ENCODE data around the gene IDH3A. TPM values are rescaled to one million over a fixed set of nuclear protein-coding genes. Genes with fewer than 3 reads are reported as not detected.

Gene IDH3A
- total and polyA plus RNA-seq, 5 donors = 193 to 523 (median 447) TPM

DNA sequence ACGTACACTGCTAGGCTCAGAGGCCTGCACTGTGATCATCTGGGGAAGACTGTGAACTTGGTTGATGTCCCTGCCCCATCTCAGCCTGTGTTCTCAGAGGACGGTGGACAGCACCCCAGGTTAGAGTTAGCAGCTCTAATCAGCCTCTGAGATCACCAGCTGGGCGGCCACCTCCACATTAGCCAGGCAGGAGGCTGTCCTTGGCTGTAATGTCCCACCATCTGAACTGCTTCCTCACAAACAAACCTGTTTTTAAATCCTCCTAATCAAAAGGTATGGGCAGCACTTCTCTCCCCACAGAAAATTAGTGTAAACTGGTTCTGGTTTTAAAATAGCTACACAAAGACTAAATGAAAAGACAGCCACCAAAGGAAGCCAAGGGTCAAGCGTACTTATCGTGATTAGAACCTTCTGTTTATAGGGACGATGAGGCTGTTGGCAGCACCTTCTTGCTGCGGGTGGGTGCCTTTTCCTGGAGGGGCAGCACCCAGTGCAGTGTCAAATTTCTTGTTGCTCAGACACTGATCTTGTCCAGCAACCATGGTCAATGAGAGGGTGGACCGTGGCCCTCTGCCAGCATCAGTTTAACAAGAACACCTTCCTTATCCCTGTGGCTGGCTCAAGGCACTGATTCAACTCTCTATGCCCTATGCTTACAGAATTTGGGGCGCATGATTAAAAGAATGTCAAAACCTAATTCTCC is 60.6 kb downstream of the IDH3A start:
- peaks cover 23% of the 10 kb centered on the region for H3K4me1 ChIP-seq (ENCODE audit: control insufficient read depth, insufficient read depth, low read length)
- H3K4me3 ChIP-seq (ENCODE audit: low read length) = no peak overlapping the region
- H3K27ac ChIP-seq (ENCODE audit: low read length) = peak overlapping the region; percentile 84
- DNase-seq = peak; percentile 66 to 82 (median 79)
- peak; percentile 14 to 29 for ATAC-seq
- intact Hi-C loops (cut with DNase I) = no loop called here
- WGBS = 50% methylated on average over 9 of the region's 9 CpGs
- no peaks in the 10 kb centered on the region for H3K9me3 ChIP-seq (ENCODE audit: control insufficient read depth, low read length)
- H3K27me3 ChIP-seq (ENCODE audit: control insufficient read depth, insufficient read depth) = no peaks in the 10 kb centered on the region

GRCh38 chr15:78210349-78210717 is 61.2 kb downstream of the IDH3A start:
- H3K9me3 ChIP-seq (ENCODE audit: control insufficient read depth, low read length) = no peaks in the 10 kb centered on the region
- no peak overlapping the region for H3K4me3 ChIP-seq (ENCODE audit: low read length)
- H3K4me1 ChIP-seq (ENCODE audit: control insufficient read depth, insufficient read depth, low read length) = peaks cover 22% of the 10 kb centered on the region
- intact Hi-C loops (cut with DNase I) = no loop called here
- ATAC-seq = no peak
- H3K27me3 ChIP-seq (ENCODE audit: control insufficient read depth, insufficient read depth) = no peaks in the 10 kb centered on the region
- H3K27ac ChIP-seq (ENCODE audit: low read length) = peak overlapping the region; percentile 84
- WGBS = 52% methylated on average over 5 of the region's 5 CpGs
- DNase-seq = no peak

DNA sequence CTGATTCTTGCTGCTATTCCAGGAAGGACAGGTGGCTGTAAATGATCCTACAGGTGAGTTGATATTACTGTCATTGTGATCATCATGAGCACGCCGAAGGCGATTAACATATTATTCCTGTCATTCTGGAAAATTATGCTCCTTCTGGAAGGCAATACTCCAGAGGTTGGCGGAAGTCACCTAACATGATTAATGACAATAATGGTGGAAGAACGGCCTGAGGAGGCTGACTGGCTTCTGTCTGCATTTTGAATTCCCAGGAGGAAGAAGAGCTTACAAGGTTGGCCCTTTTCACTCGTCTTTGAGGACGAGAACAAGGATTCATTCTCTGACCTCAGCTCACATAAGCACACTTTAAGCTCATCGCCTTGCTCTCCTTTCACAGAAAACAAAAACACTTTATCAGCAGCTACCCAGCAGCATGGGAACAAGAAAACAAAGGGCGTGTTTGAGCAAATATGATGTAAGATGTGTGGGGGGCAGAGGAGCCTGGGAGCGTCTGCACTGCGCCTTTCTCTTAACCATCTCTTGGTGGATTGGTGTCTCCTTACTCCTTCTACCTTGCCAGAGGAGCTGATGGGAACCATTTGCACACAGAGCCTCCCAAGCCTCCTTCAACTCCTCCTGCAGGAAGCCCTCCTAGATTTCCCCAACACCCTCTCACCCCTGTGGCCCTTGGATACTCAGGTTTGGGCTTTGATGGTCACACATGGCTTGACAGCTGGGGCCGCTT is 62.2 kb downstream of the IDH3A start:
- intact Hi-C loops (cut with DNase I) = no loop called here
- WGBS = 76% methylated on average over 12 of the region's 12 CpGs
- H3K4me3 ChIP-seq (ENCODE audit: low read length) = no peak overlapping the region
- no peaks in the 10 kb centered on the region for H3K9me3 ChIP-seq (ENCODE audit: control insufficient read depth, low read length)
- no peak for ATAC-seq
- peak overlapping the region; percentile 84 for H3K27ac ChIP-seq (ENCODE audit: low read length)
- DNase-seq = no peak
- no peaks in the 10 kb centered on the region for H3K27me3 ChIP-seq (ENCODE audit: control insufficient read depth, insufficient read depth)
- peaks cover 17% of the 10 kb centered on the region for H3K4me1 ChIP-seq (ENCODE audit: control insufficient read depth, insufficient read depth, low read length)

- DNase-seq = no peak
- no peak for ATAC-seq
- no peak overlapping the region for H3K4me3 ChIP-seq (ENCODE audit: low read length)
- peak overlapping the region; percentile 54 for H3K27ac ChIP-seq (ENCODE audit: low read length)
- 90% methylated on average over 10 of the region's 10 CpGs for WGBS
- H3K9me3 ChIP-seq (ENCODE audit: control insufficient read depth, low read length) = no peaks in the 10 kb centered on the region
- H3K27me3 ChIP-seq (ENCODE audit: control insufficient read depth, insufficient read depth) = no peaks in the 10 kb centered on the region
- intact Hi-C loops (cut with DNase I) = no loop called here
- H3K4me1 ChIP-seq (ENCODE audit: control insufficient read depth, insufficient read depth, low read length) = peaks cover 13% of the 10 kb centered on the region
Measured at GRCh38 chr15:78212008-78212407, 62.8 kb downstream of the IDH3A start.

DNA sequence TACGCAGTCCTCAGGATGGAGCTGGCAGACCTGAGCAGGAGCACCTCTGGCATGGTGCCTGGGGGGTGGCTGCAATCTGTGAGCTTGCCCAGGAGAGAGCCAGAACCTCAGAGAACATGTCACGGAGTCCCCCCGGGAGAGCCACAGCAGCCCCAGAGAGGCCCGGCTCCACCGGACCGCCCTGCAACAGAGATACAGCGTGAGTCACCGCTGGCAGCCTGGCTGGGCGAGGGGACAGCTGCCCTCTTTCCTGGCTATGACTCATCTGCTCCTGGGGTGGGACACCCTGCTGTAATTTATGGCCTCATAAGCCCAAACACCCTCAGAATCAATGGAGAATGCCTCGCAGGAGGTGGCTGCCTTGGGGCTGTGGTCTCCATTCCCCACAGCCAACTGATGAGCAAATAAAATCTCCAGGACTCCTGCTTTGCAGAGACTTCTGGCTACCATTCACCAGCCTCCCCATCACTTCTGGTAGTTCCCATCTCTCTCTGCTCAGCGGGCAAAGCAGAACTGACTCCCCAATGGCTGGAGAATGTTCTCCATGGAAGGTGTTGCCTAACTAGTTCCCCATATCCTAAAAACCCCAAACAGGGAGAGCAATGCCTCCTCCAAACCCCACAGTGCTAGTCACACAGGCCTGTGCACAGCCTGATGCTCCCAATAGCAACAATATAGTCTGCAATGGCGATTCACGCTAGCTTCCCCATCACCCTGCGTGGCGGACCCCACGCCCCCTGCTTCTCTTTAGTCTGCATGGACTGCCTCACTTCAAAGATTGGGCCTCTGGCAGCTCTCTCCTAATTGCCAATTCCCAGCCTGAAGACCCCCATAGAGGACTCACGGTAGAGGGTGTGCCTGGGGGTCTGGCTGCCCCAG is 63.6 kb downstream of the IDH3A start:
- peaks cover 11% of the 10 kb centered on the region for H3K4me1 ChIP-seq (ENCODE audit: control insufficient read depth, insufficient read depth, low read length)
- DNase-seq (peak; percentile 76 to 85 (median 82)), ATAC-seq (peak; percentile 56 to 81)
- no peaks in the 10 kb centered on the region for H3K27me3 ChIP-seq (ENCODE audit: control insufficient read depth, insufficient read depth)
- 53% methylated on average over 17 of the region's 17 CpGs for WGBS
- no peaks in the 10 kb centered on the region for H3K9me3 ChIP-seq (ENCODE audit: control insufficient read depth, low read length)
- intact Hi-C loops (cut with DNase I) = no loop called here
- no peak overlapping the region for H3K4me3 ChIP-seq (ENCODE audit: low read length)
- H3K27ac ChIP-seq (ENCODE audit: low read length) = peak overlapping the region; percentile 54

DNA sequence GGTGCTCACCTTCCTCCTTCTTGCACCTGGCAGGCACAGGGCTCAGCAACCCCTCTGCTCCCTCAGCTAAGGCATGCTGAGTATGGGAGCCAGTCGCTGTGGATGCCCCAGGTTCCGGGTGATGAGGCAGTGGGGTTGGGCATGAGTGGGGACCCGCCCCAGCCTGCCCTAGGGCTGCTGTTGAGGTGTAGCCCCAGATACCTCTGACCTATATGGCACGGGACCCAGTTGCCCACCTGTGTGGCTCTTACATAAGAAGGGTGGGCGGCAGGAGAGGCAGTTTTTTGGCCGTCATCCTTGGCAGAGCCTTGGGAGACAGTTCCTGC is 64.2 kb downstream of the IDH3A start:
- no peaks in the 10 kb centered on the region for H3K27me3 ChIP-seq (ENCODE audit: control insufficient read depth, insufficient read depth)
- ATAC-seq (no peak), DNase-seq (no peak)
- no peak overlapping the region for H3K27ac ChIP-seq (ENCODE audit: low read length)
- H3K4me3 ChIP-seq (ENCODE audit: low read length) = no peak overlapping the region
- WGBS = 90% methylated on average over 6 of the region's 6 CpGs
- H3K9me3 ChIP-seq (ENCODE audit: control insufficient read depth, low read length) = no peaks in the 10 kb centered on the region
- peaks cover 11% of the 10 kb centered on the region for H3K4me1 ChIP-seq (ENCODE audit: control insufficient read depth, insufficient read depth, low read length)
- intact Hi-C loops (cut with DNase I) = no loop called here

- H3K9me3 ChIP-seq (ENCODE audit: control insufficient read depth, low read length) = no peaks in the 10 kb centered on the region
- DNase-seq = no peak
- no peak overlapping the region for H3K27ac ChIP-seq (ENCODE audit: low read length)
- ATAC-seq = no peak
- 86% methylated on average over 4 of the region's 4 CpGs for WGBS
- peaks cover 11% of the 10 kb centered on the region for H3K4me1 ChIP-seq (ENCODE audit: control insufficient read depth, insufficient read depth, low read length)
- H3K4me3 ChIP-seq (ENCODE audit: low read length) = no peak overlapping the region
- no peaks in the 10 kb centered on the region for H3K27me3 ChIP-seq (ENCODE audit: control insufficient read depth, insufficient read depth)
- intact Hi-C loops (cut with DNase I) = no loop called here
Measured at GRCh38 chr15:78213956-78214355, 64.8 kb downstream of the IDH3A start.

DNA sequence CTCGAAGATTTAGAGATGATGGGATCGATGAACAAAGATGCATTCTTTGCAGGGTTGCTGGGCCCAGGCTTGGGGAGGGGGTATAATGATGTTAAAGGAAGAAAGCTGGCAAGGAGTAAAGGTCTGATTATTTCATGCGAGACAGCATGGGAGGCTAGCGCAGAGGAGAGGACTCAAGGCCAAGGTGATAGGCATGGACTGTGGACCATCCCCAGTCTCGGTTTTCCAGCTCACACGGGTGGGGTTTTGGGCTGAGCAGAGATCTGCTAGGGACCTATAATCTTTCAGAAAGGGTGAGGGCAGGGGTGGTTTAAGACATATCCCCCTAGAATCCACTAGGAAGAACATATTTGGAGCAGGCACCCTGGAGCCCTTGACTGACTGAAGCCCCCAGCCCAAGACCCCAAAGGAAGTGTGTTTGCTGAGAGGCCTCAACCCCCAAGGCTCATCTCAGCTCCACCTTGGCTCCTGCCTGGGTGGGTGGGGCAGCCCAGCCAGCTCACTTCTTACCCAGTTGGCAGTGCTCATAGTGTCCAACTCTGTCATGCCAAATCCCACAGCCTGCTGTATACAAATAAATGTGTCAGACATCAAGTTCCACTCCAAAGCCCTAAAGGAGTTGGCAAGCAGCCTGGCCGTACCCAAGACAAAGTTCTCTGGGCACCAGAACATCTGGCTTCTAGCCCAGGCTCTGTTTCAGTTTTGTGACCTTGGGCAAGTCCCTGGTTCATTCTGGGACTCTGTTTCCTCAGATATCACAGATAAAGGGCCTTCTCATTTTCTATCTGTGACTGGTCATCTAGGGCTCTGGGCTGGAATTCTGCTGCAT is 67.3 kb downstream of the IDH3A start:
- WGBS = 60% methylated on average over 7 of the region's 7 CpGs
- DNase-seq (peak; percentile 77 to 85 (median 85)), ATAC-seq (peak; percentile 84 to 88)
- Histone ChIP-seq H3K9me3 (ENCODE audit: control insufficient read depth, low read length) (no peaks in the 10 kb centered on the region), H3K27me3 (ENCODE audit: control insufficient read depth, insufficient read depth) (no peaks in the 10 kb centered on the region), H3K27ac (ENCODE audit: low read length) (peak overlapping the region; percentile 94), H3K4me3 (ENCODE audit: low read length) (no peak overlapping the region), H3K4me1 (ENCODE audit: control insufficient read depth, insufficient read depth, low read length) (peaks cover 11% of the 10 kb centered on the region)
- intact Hi-C loops (cut with DNase I) = no loop called here

- H3K4me3 ChIP-seq (ENCODE audit: low read length) = no peak overlapping the region
- no peaks in the 10 kb centered on the region for H3K9me3 ChIP-seq (ENCODE audit: control insufficient read depth, low read length)
- no peaks in the 10 kb centered on the region for H3K27me3 ChIP-seq (ENCODE audit: control insufficient read depth, insufficient read depth)
- ATAC-seq (no peak), DNase-seq (no peak)
- 60% methylated on average over 1 of the region's 1 CpG for WGBS
- H3K27ac ChIP-seq (ENCODE audit: low read length) = peak overlapping the region; percentile 88
- H3K4me1 ChIP-seq (ENCODE audit: control insufficient read depth, insufficient read depth, low read length) = peaks cover 4% of the 10 kb centered on the region
- intact Hi-C loops (cut with DNase I) = no loop called here
Measured at GRCh38 chr15:78220713-78221112, 71.6 kb downstream of the IDH3A start.
